ENCODE data around the gene RAPGEF1. TPM values are rescaled to one million over a fixed set of nuclear protein-coding genes. Genes with fewer than 3 reads are reported as not detected.

RAPGEF1 gene
- total and polyA plus RNA-seq, 12 donors: 14.5 to 136 (median 49.1) TPM

- WGBS, 4 donors: 93 to 99% (median 96%) methylated on average over 3 to 4 of the region's 4 CpGs
- no peak for TF ChIP-seq POLR2A (IDR thresholded peaks at IDR 0.05)
- intact Hi-C loops (cut with DNase I): no loop called here
- no peaks in the 10 kb centered on the region for H3K27me3 ChIP-seq
- no peak overlapping the region for H3K27ac ChIP-seq
- H3K4me3 ChIP-seq: no peak overlapping the region
- no peaks in the 10 kb centered on the region for H3K9me3 ChIP-seq (replicated peaks in 1 of 3)
- no peak for DNase-seq
- H3K4me1 ChIP-seq (replicated peaks in 1 of 2): no peaks in the 10 kb centered on the region
- H3K36me3 ChIP-seq (replicated peaks in 1 of 2): peaks cover 0 to 63% of the 10 kb centered on the region in 2 donors
These were observed 143.5 kb downstream of the RAPGEF1 start for GRCh38 chr9:131596430-131596743.

DNA sequence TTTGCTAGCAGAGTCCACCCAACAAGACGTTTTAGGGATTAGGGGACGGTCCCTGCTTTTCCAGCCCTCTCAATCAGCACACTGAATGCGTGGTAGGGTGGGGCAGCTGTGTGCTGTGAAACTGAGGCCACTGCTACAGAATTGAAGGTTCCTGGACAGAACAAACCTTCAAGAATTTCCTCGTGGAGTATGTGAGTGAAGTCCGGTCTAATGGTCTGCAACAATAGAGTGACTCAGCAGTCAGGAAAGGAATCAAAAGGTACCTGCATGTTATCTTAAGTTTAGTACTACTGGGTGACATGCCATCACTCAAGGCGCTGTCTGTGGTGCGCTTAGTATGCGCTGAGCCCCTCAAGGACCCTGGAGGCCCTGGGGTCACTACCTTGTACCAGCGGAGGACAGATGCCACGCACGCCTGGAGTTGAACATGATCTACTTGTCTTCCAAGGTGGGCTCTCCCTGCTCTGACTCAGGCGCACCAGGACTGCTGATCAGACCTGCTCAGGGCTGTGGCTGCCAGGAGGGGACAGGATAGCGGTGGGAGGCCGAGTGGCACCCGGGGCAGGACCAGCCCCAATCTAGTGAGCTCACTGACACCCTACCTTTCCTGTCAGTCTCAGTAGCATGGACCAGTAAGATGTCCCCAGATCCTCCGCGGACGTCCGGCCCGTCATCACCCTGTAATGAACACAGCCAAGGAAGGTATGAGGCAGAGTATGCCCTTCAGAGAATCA, 144.0 kb downstream of the RAPGEF1 start:
- intact Hi-C loops (cut with DNase I): no loop called here
- Histone ChIP-seq H3K9me3 (replicated peaks in 1 of 3) (no peaks in the 10 kb centered on the region), H3K4me3 (no peak overlapping the region), H3K4me1 (replicated peaks in 1 of 2) (no peaks in the 10 kb centered on the region), H3K36me3 (replicated peaks in 1 of 2) (peaks cover 0 to 63% of the 10 kb centered on the region in 2 donors), H3K27ac (no peak overlapping the region), H3K27me3 (no peaks in the 10 kb centered on the region)
- WGBS, 4 donors: 87 to 92% (median 88%) methylated on average over 11 to 20 of the region's 20 CpGs
- DNase-seq: no peak
- no peak for TF ChIP-seq POLR2A (IDR thresholded peaks at IDR 0.05)
- TF ChIP-seq, protein P1, sequence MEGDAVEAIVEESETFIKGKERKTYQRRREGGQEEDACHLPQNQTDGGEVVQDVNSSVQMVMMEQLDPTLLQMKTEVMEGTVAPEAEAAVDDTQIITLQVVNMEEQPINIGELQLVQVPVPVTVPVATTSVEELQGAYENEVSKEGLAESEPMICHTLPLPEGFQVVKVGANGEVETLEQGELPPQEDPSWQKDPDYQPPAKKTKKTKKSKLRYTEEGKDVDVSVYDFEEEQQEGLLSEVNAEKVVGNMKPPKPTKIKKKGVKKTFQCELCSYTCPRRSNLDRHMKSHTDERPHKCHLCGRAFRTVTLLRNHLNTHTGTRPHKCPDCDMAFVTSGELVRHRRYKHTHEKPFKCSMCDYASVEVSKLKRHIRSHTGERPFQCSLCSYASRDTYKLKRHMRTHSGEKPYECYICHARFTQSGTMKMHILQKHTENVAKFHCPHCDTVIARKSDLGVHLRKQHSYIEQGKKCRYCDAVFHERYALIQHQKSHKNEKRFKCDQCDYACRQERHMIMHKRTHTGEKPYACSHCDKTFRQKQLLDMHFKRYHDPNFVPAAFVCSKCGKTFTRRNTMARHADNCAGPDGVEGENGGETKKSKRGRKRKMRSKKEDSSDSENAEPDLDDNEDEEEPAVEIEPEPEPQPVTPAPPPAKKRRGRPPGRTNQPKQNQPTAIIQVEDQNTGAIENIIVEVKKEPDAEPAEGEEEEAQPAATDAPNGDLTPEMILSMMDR (IDR thresholded peaks at IDR 0.05): no peak

GRCh38 chr9:131594906-131595665, 144.8 kb downstream of the RAPGEF1 start:
- 86 to 89% (median 88%) methylated on average over 12 to 20 of the region's 20 CpGs for WGBS, 4 donors
- peaks cover 0 to 56% of the 10 kb centered on the region in 2 donors for H3K36me3 ChIP-seq (replicated peaks in 1 of 2)
- intact Hi-C loops (cut with DNase I): no loop called here
- H3K4me3 ChIP-seq: no peak overlapping the region
- TF ChIP-seq POLR2A (IDR thresholded peaks at IDR 0.05): no peak
- TF ChIP-seq, protein P1 (IDR thresholded peaks at IDR 0.05): no peak
- H3K27ac ChIP-seq: no peak overlapping the region
- no peaks in the 10 kb centered on the region for H3K27me3 ChIP-seq
- H3K4me1 ChIP-seq (replicated peaks in 1 of 2): no peaks in the 10 kb centered on the region
- no peaks in the 10 kb centered on the region for H3K9me3 ChIP-seq (replicated peaks in 1 of 3)
- DNase-seq: no peak

DNA sequence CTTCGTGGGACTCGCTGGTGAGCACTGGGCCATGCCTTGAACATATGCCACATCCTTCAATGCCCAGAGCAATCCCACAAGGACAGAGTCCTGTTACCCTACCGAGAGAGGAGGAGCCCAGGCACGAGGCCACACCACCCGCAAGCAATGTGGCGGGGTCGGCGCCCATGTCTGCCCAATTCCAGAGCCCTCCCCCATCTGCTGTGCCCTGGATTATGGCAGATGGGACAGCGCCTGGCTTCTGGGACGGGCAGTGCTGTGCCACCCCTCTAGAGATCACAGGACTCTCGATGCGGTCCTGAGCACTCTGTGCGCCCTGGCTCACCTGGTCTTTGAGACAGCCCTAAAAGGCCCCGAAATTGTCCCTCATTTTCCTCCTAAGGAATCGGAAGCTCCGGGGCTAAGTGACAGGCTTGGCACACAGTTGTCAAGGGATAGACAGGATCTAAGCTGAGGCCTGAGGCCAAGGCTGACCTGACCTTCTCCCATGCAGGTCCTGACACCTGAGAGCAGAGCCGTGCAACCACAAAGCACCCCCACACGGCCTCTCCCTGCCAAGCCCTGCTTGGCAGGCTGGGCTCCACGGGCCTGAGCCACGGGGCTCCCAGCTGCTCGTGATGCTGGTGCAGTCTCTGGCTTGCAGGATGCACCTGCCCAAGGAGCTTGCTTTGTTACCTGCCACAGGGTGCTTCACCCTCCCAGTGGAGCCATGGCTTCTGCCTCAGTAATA, 145.8 kb downstream of the RAPGEF1 start:
- DNase-seq: no peak
- Histone ChIP-seq H3K27me3 (no peaks in the 10 kb centered on the region), H3K36me3 (replicated peaks in 1 of 2) (peaks cover 0 to 55% of the 10 kb centered on the region in 2 donors), H3K4me1 (replicated peaks in 1 of 2) (no peaks in the 10 kb centered on the region), H3K27ac (no peak overlapping the region), H3K9me3 (replicated peaks in 1 of 3) (no peaks in the 10 kb centered on the region), H3K4me3 (no peak overlapping the region)
- intact Hi-C loops (cut with DNase I): no loop called here
- TF ChIP-seq, protein P1 (IDR thresholded peaks at IDR 0.05): no peak
- no peak for TF ChIP-seq POLR2A (IDR thresholded peaks at IDR 0.05)
- 75 to 100% (median 90%) methylated on average over 1 to 21 of the region's 21 CpGs for WGBS, 4 donors
